HEK293T (cell line): ENCODE data around the gene AGAP5.

Experiments used
- CTCF ChIA-PET: fragments of 350-600 bp; formaldehyde crosslinking; extraction: SDS; loops from one replicate; lab custom pipeline; 2021; ENCODE audit warnings: antibody characterized with exemption, inconsistent platforms; lab: Yijun Ruan, JAX
- POLR2A ChIA-PET: fragments of 350-600 bp; formaldehyde crosslinking; extraction: SDS; loops from one replicate; lab custom pipeline; 2020; ENCODE audit warnings: antibody characterized with exemption, inconsistent platforms; lab: Yijun Ruan, JAX
- DNase-seq: peaks from one replicate; pipeline ENCODE4 v3.0.0; 2012; ENCODE audit warnings: mixed read lengths; ENCODE audit errors: extremely low spot score
- ARNT ChIP-seq: fragments of 450-650 bp; IDR thresholded peaks from 2 replicates; pipeline ENCODE4 v1.6.1; 2017; ENCODE audit warnings: mild to moderate bottlenecking
- BHLHE40 ChIP-seq: fragments of 450-650 bp; IDR thresholded peaks from 2 replicates; pipeline ENCODE4 v1.6.1; 2016; ENCODE audit warnings: mild to moderate bottlenecking, moderate library complexity, borderline replicate concordance
- CTBP1 ChIP-seq: fragments of 450-650 bp; IDR thresholded peaks from 2 replicates; pipeline ENCODE4 v1.6.1; 2016; ENCODE audit warnings: borderline replicate concordance
- ELF4 ChIP-seq: fragments of 450-650 bp; IDR thresholded peaks from 2 replicates; pipeline ENCODE4 v1.6.1; 2017; ENCODE audit warnings: antibody characterized with exemption
- FOXA1 ChIP-seq: fragments of 450-650 bp; IDR thresholded peaks from 2 replicates; pipeline ENCODE4 v1.6.1; 2016; ENCODE audit warnings: mild to moderate bottlenecking
- FOXK2 ChIP-seq: fragments of 450-650 bp; IDR thresholded peaks from 2 replicates; pipeline ENCODE4 v1.6.1; 2016; ENCODE audit warnings: mild to moderate bottlenecking
- FOXM1 ChIP-seq: fragments of 450-650 bp; IDR thresholded peaks from 2 replicates; pipeline ENCODE4 v1.6.1; 2017; ENCODE audit warnings: mild to moderate bottlenecking, borderline replicate concordance
- HDGF ChIP-seq: fragments of 450-650 bp; IDR thresholded peaks from 2 replicates; pipeline ENCODE4 v1.6.1; 2017; ENCODE audit warnings: antibody characterized with exemption, borderline replicate concordance
- L3MBTL2 ChIP-seq: fragments of 450-650 bp; conservative IDR thresholded peaks from 2 replicates; pipeline ENCODE4 v1.6.1; 2016; ENCODE audit warnings: mild to moderate bottlenecking
- LEF1 ChIP-seq: fragments of 450-650 bp; IDR thresholded peaks from 2 replicates; pipeline ENCODE4 v1.6.1; 2017; ENCODE audit warnings: mild to moderate bottlenecking, borderline replicate concordance
- NFRKB ChIP-seq: fragments of 450-650 bp; IDR thresholded peaks from 2 replicates; pipeline ENCODE4 v1.6.1; 2016; ENCODE audit warnings: mild to moderate bottlenecking, moderate library complexity
- SP1 ChIP-seq: fragments of 450-650 bp; IDR thresholded peaks from 2 replicates; pipeline ENCODE4 v1.6.1; 2017
- SUZ12 ChIP-seq: fragments of 450-650 bp; IDR thresholded peaks from 2 replicates; pipeline ENCODE4 v1.6.1; 2016; ENCODE audit warnings: mild to moderate bottlenecking
- TARDBP ChIP-seq: fragments of 450-650 bp; IDR thresholded peaks from 2 replicates; pipeline ENCODE4 v1.6.1; 2016
- ZNF384 ChIP-seq: fragments of 450-650 bp; IDR thresholded peaks from 2 replicates; pipeline ENCODE4 v1.6.1; 2016
- TF ChIP-seq, protein P1 (sequence below): fragments of 450-650 bp; IDR thresholded peaks from 2 replicates; pipeline ENCODE4 v1.6.1; 2016

The AGAP5 gene

GRCh38 chr10:73635781-73636180 lies 62.1 kb downstream of the AGAP5 start:
- POLR2A ChIA-PET: interaction anchor here (1.0 to 2.8 kb wide), 2 partner anchors 9 to 10 kb away, joined by 3 to 9 read pairs; no protein-coding TSS in a partner anchor
- TF ChIP-seq TARDBP (no peak), ARNT (no peak), ELF4 (no peak), BHLHE40 (no peak), HDGF (no peak), ZNF384 (no peak), NFRKB (no peak), SUZ12 (no peak), SP1 (no peak), CTBP1 (no peak), FOXK2 (no peak), FOXA1 (no peak), FOXM1 (no peak), LEF1 (no peak), L3MBTL2 (no peak)
- TF ChIP-seq, protein P1, sequence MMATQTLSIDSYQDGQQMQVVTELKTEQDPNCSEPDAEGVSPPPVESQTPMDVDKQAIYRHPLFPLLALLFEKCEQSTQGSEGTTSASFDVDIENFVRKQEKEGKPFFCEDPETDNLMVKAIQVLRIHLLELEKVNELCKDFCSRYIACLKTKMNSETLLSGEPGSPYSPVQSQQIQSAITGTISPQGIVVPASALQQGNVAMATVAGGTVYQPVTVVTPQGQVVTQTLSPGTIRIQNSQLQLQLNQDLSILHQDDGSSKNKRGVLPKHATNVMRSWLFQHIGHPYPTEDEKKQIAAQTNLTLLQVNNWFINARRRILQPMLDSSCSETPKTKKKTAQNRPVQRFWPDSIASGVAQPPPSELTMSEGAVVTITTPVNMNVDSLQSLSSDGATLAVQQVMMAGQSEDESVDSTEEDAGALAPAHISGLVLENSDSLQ: no peak
- no peak for DNase-seq
- CTCF ChIA-PET: no interaction called here

GRCh38 chr10:73634421-73634820 lies 63.5 kb downstream of the AGAP5 start:
- ChIA-PET CTCF (no interaction called here), POLR2A (interaction anchor here (2.8 kb wide), 1 partner anchor 9 kb away, joined by 9 read pairs; no protein-coding TSS in a partner anchor)
- TF ChIP-seq FOXM1 (no peak), LEF1 (no peak), HDGF (no peak), FOXK2 (no peak), FOXA1 (no peak), BHLHE40 (no peak), ARNT (no peak), L3MBTL2 (no peak), ELF4 (no peak), NFRKB (no peak), SP1 (no peak), CTBP1 (no peak), SUZ12 (no peak), ZNF384 (no peak), TARDBP (no peak)
- TF ChIP-seq, protein P1: no peak
- DNase-seq: no peak

GRCh38 chr10:73629165-73629564 lies 68.7 kb downstream of the AGAP5 start:
- no peak for TF ChIP-seq TARDBP
- TF ChIP-seq LEF1: no peak
- TF ChIP-seq SP1: no peak
- no peak for TF ChIP-seq NFRKB
- TF ChIP-seq HDGF: no peak
- no peak for TF ChIP-seq FOXM1
- no peak for TF ChIP-seq L3MBTL2
- no peak for TF ChIP-seq ARNT
- no peak for TF ChIP-seq FOXA1
- TF ChIP-seq ELF4: no peak
- TF ChIP-seq SUZ12: no peak
- TF ChIP-seq BHLHE40: no peak
- no peak for TF ChIP-seq FOXK2
- no peak for TF ChIP-seq CTBP1
- TF ChIP-seq ZNF384: no peak
- TF ChIP-seq, protein P1: no peak
- ChIA-PET POLR2A (interaction anchor here (1.3 to 2.6 kb wide), 2 partner anchors 9 to 14 kb away, joined by 4 to 10 read pairs; no protein-coding TSS in a partner anchor), CTCF (interaction anchor here (0.6 kb wide), 1 partner anchor 1498 kb away, joined by 3 read pairs; no protein-coding TSS in a partner anchor)
- DNase-seq: no peak

GRCh38 chr10:73628405-73628804 lies 69.5 kb downstream of the AGAP5 start:
- no peak for TF ChIP-seq L3MBTL2
- TF ChIP-seq SUZ12: no peak
- no peak for TF ChIP-seq ZNF384
- TF ChIP-seq NFRKB: no peak
- POLR2A ChIA-PET: interaction anchor here (0.5 to 2.6 kb wide), 3 partner anchors 9 to 940 kb away, joined by 3 to 10 read pairs (median 4); no protein-coding TSS in a partner anchor
- no peak for DNase-seq
- CTCF ChIA-PET: interaction anchor here (0.7 kb wide), 1 partner anchor 9 kb away, joined by 3 read pairs; no protein-coding TSS in a partner anchor

DNA sequence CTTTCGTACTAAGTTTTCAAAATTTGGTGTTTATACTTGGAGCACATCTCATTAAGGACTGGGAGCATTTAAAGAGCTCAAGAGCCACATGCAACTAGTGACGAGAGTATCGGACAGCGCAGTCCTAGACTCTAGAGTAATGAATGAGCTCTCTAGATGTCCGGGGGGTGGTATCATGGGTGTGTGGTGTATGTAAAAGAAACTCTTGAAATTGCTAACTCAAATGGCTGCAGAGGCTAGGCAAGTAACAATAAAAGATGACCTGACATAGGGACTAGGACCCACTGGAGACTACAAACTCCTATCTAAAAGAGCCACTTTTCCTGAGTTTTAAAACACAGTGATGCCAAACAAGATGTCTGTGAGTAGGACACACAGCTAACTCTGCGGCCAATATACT lies 70.6 kb downstream of the AGAP5 start:
- ChIA-PET CTCF (interaction anchor here (0.6 to 1.0 kb wide), 5 partner anchors 16 to 116 kb away, joined by 3 to 7 read pairs (median 3); no protein-coding TSS in a partner anchor), POLR2A (interaction anchor here (0.6 to 2.6 kb wide), 8 partner anchors 8 to 390 kb away, joined by 3 to 10 read pairs (median 3); partner anchors contain the start of gene MYOZ1)
- no peak for TF ChIP-seq SUZ12
- no peak for TF ChIP-seq SP1
- TF ChIP-seq L3MBTL2: no peak
- TF ChIP-seq ZNF384: no peak
- no peak for TF ChIP-seq CTBP1
- no peak for TF ChIP-seq LEF1
- no peak for TF ChIP-seq ELF4
- no peak for TF ChIP-seq FOXK2
- TF ChIP-seq NFRKB: no peak
- TF ChIP-seq, protein P1: no peak
- TF ChIP-seq BHLHE40: no peak
- no peak for TF ChIP-seq FOXM1
- no peak for TF ChIP-seq HDGF
- no peak for TF ChIP-seq ARNT
- DNase-seq: no peak
